Smooth muscle cell of the brain vasculature (primary cell): Measurements from ENCODE around the gene DIP2C.

Source experiments
- DNase-seq: peaks from one replicate; pipeline ENCODE4 v3.0.0-alpha.2; 2012; ENCODE audit warnings: low read depth, low spot score

Gene DIP2C

GRCh38 chr10:677750-678661, 11.5 kb downstream of the DIP2C start:
- no peak for DNase-seq

GRCh38 chr10:677038-677437, 12.4 kb downstream of the DIP2C start:
- DNase-seq: no peak

GRCh38 chr10:676178-676577, 13.3 kb downstream of the DIP2C start:
- no peak for DNase-seq

GRCh38 chr10:675532-675931, 13.9 kb downstream of the DIP2C start:
- DNase-seq: no peak

- DNase-seq: no peak
Measured at GRCh38 chr10:673492-673891, 16.0 kb downstream of the DIP2C start.

GRCh38 chr10:672992-673391, 16.5 kb downstream of the DIP2C start:
- DNase-seq: no peak

- DNase-seq: no peak
Measured at GRCh38 chr10:672203-672602, 17.3 kb downstream of the DIP2C start.

GRCh38 chr10:670990-671389, 18.5 kb downstream of the DIP2C start:
- no peak for DNase-seq

GRCh38 chr10:670038-670437, 19.4 kb downstream of the DIP2C start:
- no peak for DNase-seq

GRCh38 chr10:668786-669485, 20.5 kb downstream of the DIP2C start:
- DNase-seq: no peak

GRCh38 chr10:667602-668143, 21.8 kb downstream of the DIP2C start:
- DNase-seq: no peak

- no peak for DNase-seq
Measured at GRCh38 chr10:667096-667495, 22.4 kb downstream of the DIP2C start.

GRCh38 chr10:666237-667012, 23.0 kb downstream of the DIP2C start:
- no peak for DNase-seq

GRCh38 chr10:665579-666091, 23.8 kb downstream of the DIP2C start:
- no peak for DNase-seq

GRCh38 chr10:664893-665292, 24.6 kb downstream of the DIP2C start:
- DNase-seq: no peak

- no peak for DNase-seq
Measured at GRCh38 chr10:664301-664700, 25.2 kb downstream of the DIP2C start.

- no peak for DNase-seq
Measured at GRCh38 chr10:663831-664251, 25.6 kb downstream of the DIP2C start.

- no peak for DNase-seq
Measured at GRCh38 chr10:663466-663751, 26.1 kb downstream of the DIP2C start.

GRCh38 chr10:662686-663465, 26.6 kb downstream of the DIP2C start:
- DNase-seq: no peak

- DNase-seq: no peak
Measured at GRCh38 chr10:662223-662605, 27.3 kb downstream of the DIP2C start.

GRCh38 chr10:661597-662222, 27.8 kb downstream of the DIP2C start:
- DNase-seq: no peak
